Activated gamma-delta T cell treated with Interleukin-2 at 50 U/mL for 16 hours (primary cell): ENCODE data around the gene PTF1A.
"Not testable (repeated sequence)": the region's sequence is repeated elsewhere in the genome, so short reads cannot be mapped to it uniquely, and the experiment has no call there.

Source experiments
- DNase-seq: peaks from one replicate; pipeline ENCODE4 v3.0.0-alpha.2; 2020

PTF1A gene

GRCh38 chr10:23204773-23205172 lies 12.7 kb downstream of the PTF1A start:
- no peak for DNase-seq

GRCh38 chr10:23205972-23206642 lies 14.0 kb downstream of the PTF1A start:
- no peak for DNase-seq

- no peak for DNase-seq
Observed at GRCh38 chr10:23217471-23217870, 25.4 kb downstream of the PTF1A start.

GRCh38 chr10:23230582-23230981 lies 38.5 kb downstream of the PTF1A start:
- DNase-seq = no peak

GRCh38 chr10:23238015-23238414 lies 45.9 kb downstream of the PTF1A start:
- no peak for DNase-seq

- DNase-seq = not testable (repeated sequence)
Observed at GRCh38 chr10:23241779-23242178, 49.7 kb downstream of the PTF1A start.
